IMR-90 (cell line): ENCODE data around the gene DNAJC17. TPM values are rescaled to one million over a fixed set of nuclear protein-coding genes. Genes with fewer than 3 reads are reported as not detected.
A peak's percentile ranks its signal among the peaks of the same experiment; 100 is the strongest.

Experiments
- ATAC-seq: fragments of 200-7000 bp; cut with Tn5 transposase; 2 replicates; pipeline ENCODE4 v1.9.1; 2020; ENCODE audit warnings: low read depth, mild to moderate bottlenecking, moderate library complexity
- BruUV-seq: library from RNA; stranded (reverse); fragments of 400-500 nt; replicated peaks from 2 replicates; lab custom pipeline; 2021; lab: Mats Ljungman, UMichigan
- CTCF ChIA-PET: fragments of 300-600 bp; formaldehyde crosslinking; extraction: SDS; loops from one replicate; lab custom pipeline; 2021; ENCODE audit warnings: antibody characterized with exemption; lab: Yijun Ruan, JAX
- POLR2A ChIA-PET: fragments of 300-600 bp; sonication (Branson Sonifier 250); formaldehyde crosslinking; loops from one replicate; lab custom pipeline; 2022; ENCODE audit warnings: antibody characterized with exemption; ENCODE audit not compliant: unreplicated experiment; lab: Charles Lee
- DNase-seq: peaks from one replicate; pipeline ENCODE4 v3.0.0; 2013
- H2AFZ ChIP-seq: replicated peaks from 2 replicates; pipeline ENCODE3; 2013; ENCODE audit warnings: low read length, mild to moderate bottlenecking; ENCODE audit not compliant: poor library complexity
- H2AK5ac ChIP-seq: 2 replicates; pipeline ENCODE4 v1.6.1; 2013; ENCODE audit warnings: low read depth, low read length, inconsistent platforms
- H2AK9ac ChIP-seq: replicated peaks from 2 replicates; pipeline ENCODE3; 2013; ENCODE audit warnings: mild to moderate bottlenecking, low read depth, low read length, moderate library complexity; ENCODE audit not compliant: poor library complexity
- H2BK120ac ChIP-seq: 2 replicates; pipeline ENCODE4 v1.6.1; 2013; ENCODE audit warnings: low read depth, low read length, inconsistent platforms
- H2BK15ac ChIP-seq: 3 replicates; pipeline ENCODE4 v1.6.1; 2013; ENCODE audit warnings: low read depth, low read length, inconsistent platforms
- H2BK20ac ChIP-seq: 2 replicates; pipeline ENCODE4 v1.6.1; 2013; ENCODE audit warnings: low read depth, mild to moderate bottlenecking, inconsistent platforms, low read length, moderate library complexity
- H2BK5ac ChIP-seq: 2 replicates; pipeline ENCODE4 v1.6.1; 2013; ENCODE audit warnings: mild to moderate bottlenecking, low read depth, low read length, inconsistent platforms; ENCODE audit not compliant: poor library complexity, severe bottlenecking
- H3K14ac ChIP-seq: replicated peaks from 2 replicates; pipeline ENCODE4 v1.6.1; 2013; ENCODE audit warnings: low read depth, low read length, inconsistent platforms
- H3K18ac ChIP-seq: 2 replicates; pipeline ENCODE4 v1.6.1; 2013; ENCODE audit warnings: low read depth, low read length, control low read depth
- H3K23ac ChIP-seq: 2 replicates; pipeline ENCODE4 v1.6.1; 2013; ENCODE audit warnings: low read depth, low read length, inconsistent platforms
- H3K27ac ChIP-seq: 2 replicates; pipeline ENCODE4 v1.5.1; 2013; ENCODE audit warnings: mild to moderate bottlenecking, control low read depth, low read length; ENCODE audit not compliant: insufficient read depth
- H3K27me3 ChIP-seq: 2 replicates; pipeline ENCODE4 v1.6.1; 2013; ENCODE audit warnings: low read length; ENCODE audit not compliant: control insufficient read depth, insufficient read depth
- H3K36me3 ChIP-seq: 2 replicates; pipeline ENCODE4 v1.6.1; 2013; ENCODE audit warnings: low read length, mixed read lengths; ENCODE audit not compliant: control insufficient read depth, insufficient read depth
- H3K4ac ChIP-seq: 2 replicates; pipeline ENCODE4 v1.6.1; 2013; ENCODE audit warnings: low read depth, low read length, inconsistent platforms
- H3K4me1 ChIP-seq: 2 replicates; pipeline ENCODE4 v1.6.1; 2013; ENCODE audit warnings: low read length, mixed read lengths; ENCODE audit not compliant: control insufficient read depth, insufficient read depth
- H3K4me2 ChIP-seq: 2 replicates; pipeline ENCODE4 v1.6.1; 2013; ENCODE audit warnings: low read depth, mild to moderate bottlenecking, control low read depth, low read length, moderate library complexity
- H3K4me3 ChIP-seq: 2 replicates; pipeline ENCODE4 v1.5.1; 2013; ENCODE audit warnings: low read depth, mild to moderate bottlenecking, control low read depth, low read length, moderate library complexity; ENCODE audit not compliant: insufficient read depth
- H3K56ac ChIP-seq: 2 replicates; pipeline ENCODE4 v1.6.1; 2013; ENCODE audit warnings: low read length, inconsistent platforms; ENCODE audit not compliant: insufficient read depth; ENCODE audit errors: extremely low read depth
- H3K79me1 ChIP-seq, 2 experiments: 2 replicates each; pipeline ENCODE4 v1.6.1; 2013; ENCODE audit warnings: low read length in 2 of 2, inconsistent platforms in 1 of 2, low read depth in 1 of 2
- H3K9ac ChIP-seq: 2 replicates; pipeline ENCODE4 v1.6.1; 2013; ENCODE audit warnings: low read depth, low read length, control low read depth
- H3K9me1 ChIP-seq: 2 replicates; pipeline ENCODE4 v1.6.1; 2013; ENCODE audit warnings: low read length, inconsistent platforms; ENCODE audit not compliant: insufficient read depth
- H3K9me3 ChIP-seq: 2 replicates; pipeline ENCODE4 v1.6.1; 2013; ENCODE audit warnings: low read length; ENCODE audit not compliant: control insufficient read depth, insufficient read depth
- H4K20me1 ChIP-seq: 2 replicates; pipeline ENCODE4 v1.6.1; 2013; ENCODE audit warnings: low read length, inconsistent platforms; ENCODE audit not compliant: insufficient read depth
- H4K5ac ChIP-seq: 2 replicates; pipeline ENCODE4 v1.6.1; 2013; ENCODE audit warnings: mild to moderate bottlenecking, low read depth, low read length, control low read depth
- H4K8ac ChIP-seq, 2 experiments: 2 replicates each; pipeline ENCODE4 v1.6.1; 2013; ENCODE audit warnings: low read depth in 2 of 2, low read length in 2 of 2, control low read depth in 1 of 2, inconsistent platforms in 1 of 2
- H4K91ac ChIP-seq: 2 replicates; pipeline ENCODE4 v1.6.1; 2013; ENCODE audit warnings: low read depth, low read length, inconsistent platforms; ENCODE audit not compliant: insufficient read depth
- BHLHE40 ChIP-seq: fragments of 150-350 bp; IDR thresholded peaks from 2 replicates; pipeline ENCODE4 v1.6.1; 2016; ENCODE audit warnings: mild to moderate bottlenecking, low read depth, low read length
- CEBPB ChIP-seq: IDR thresholded peaks from 2 replicates; pipeline ENCODE4 v1.6.1; 2012; ENCODE audit warnings: low read depth, low read length, improper control_type of control experiment
- CHD1 ChIP-seq: IDR thresholded peaks from 2 replicates; pipeline ENCODE4 v1.6.1; 2012; ENCODE audit warnings: low read depth, low read length, improper control_type of control experiment
- MAFK ChIP-seq: IDR thresholded peaks from 2 replicates; pipeline ENCODE4 v1.6.1; 2012; ENCODE audit warnings: low read depth, low read length, improper control_type of control experiment
- MAZ ChIP-seq: IDR thresholded peaks from 2 replicates; pipeline ENCODE4 v1.6.1; 2012; ENCODE audit warnings: low read depth, mild to moderate bottlenecking, low read length, improper control_type of control experiment, moderate library complexity, borderline replicate concordance
- MXI1 ChIP-seq: IDR thresholded peaks from 2 replicates; pipeline ENCODE4 v1.6.1; 2012; ENCODE audit warnings: low read depth, mild to moderate bottlenecking, low read length, moderate library complexity, borderline replicate concordance
- NFE2L2 ChIP-seq: fragments of 150-350 bp; IDR thresholded peaks from 2 replicates; pipeline ENCODE4 v1.6.1; 2016; ENCODE audit warnings: low read depth, mild to moderate bottlenecking, low read length
- POLR2A ChIP-seq: IDR thresholded peaks from 2 replicates; pipeline ENCODE4 v1.6.1; 2012; ENCODE audit warnings: mild to moderate bottlenecking, low read depth, low read length
- RAD21 ChIP-seq: IDR thresholded peaks from 2 replicates; pipeline ENCODE4 v1.6.1; 2012; ENCODE audit warnings: low read length, improper control_type of control experiment
- RCOR1 ChIP-seq: IDR thresholded peaks from 2 replicates; pipeline ENCODE4 v1.6.1; 2012; ENCODE audit warnings: mild to moderate bottlenecking, low read length, improper control_type of control experiment; ENCODE audit not compliant: insufficient replicate concordance
- RFX5 ChIP-seq: IDR thresholded peaks from 2 replicates; pipeline ENCODE4 v1.8.0; 2012; ENCODE audit warnings: low read depth, mild to moderate bottlenecking, low read length, moderate library complexity
- SMC3 ChIP-seq: fragments of 150-350 bp; IDR thresholded peaks from 2 replicates; pipeline ENCODE4 v1.6.1; 2016; ENCODE audit warnings: low read depth, mild to moderate bottlenecking, antibody characterized with exemption, low read length, moderate library complexity
- WGBS, 2 experiments: methylation state at CpG; one replicate each; pipeline versions ENCODE4 v1.1.5 to v1.1.7; 2013; ENCODE audit warnings: missing lambda C conversion rate in 2 of 2; ENCODE audit not compliant: insufficient read length in 1 of 2; ENCODE audit errors: extremely low coverage in 2 of 2; 5-methylcytosine and 5-hydroxymethylcytosine counted together
- dilution Hi-C: fragments of 300-500 bp; cut with HindIII; formaldehyde crosslinking; loops from one replicate; pipeline ENCODE4 v1.14.3; 2018; ENCODE audit warnings: low sequenced_read_pairs; ENCODE audit not compliant: unreplicated experiment
- in situ Hi-C: fragments of 300-500 bp; cut with MboI; formaldehyde crosslinking; loops from 3 replicates; pipeline ENCODE4 v1.14.3; 2019; ENCODE audit warnings: low sequenced_read_pairs, inconsistent platforms, mixed read lengths
- intact Hi-C: fragments of 100-400 bp; cut with micrococcal nuclease; formaldehyde crosslinking; loops from 2 replicates; pipeline ENCODE4 v1.10.0; 2022
- polyA plus RNA-seq, 3 experiments: library from polyadenylated mRNA; depleted of rRNA; stranded (reverse); fragments of >200 nt; gene quantifications; 2 replicates each; pipeline ENCODE4 v1.2.3, GENCODE V29; 2012; ENCODE audit warnings: low replicate concordance in 1 of 3
- total RNA-seq: library from RNA; depleted of rRNA; stranded (reverse); fragments of >200 nt; gene quantifications from 2 replicates; pipeline ENCODE4 v1.2.3, GENCODE V29; 2012
- TF ChIP-seq, protein P1 (sequence below): fragments of 150-350 bp; IDR thresholded peaks from 2 replicates; pipeline ENCODE4 v1.6.1; 2017; ENCODE audit warnings: mild to moderate bottlenecking, antibody characterized with exemption, low read length, low read depth
- TF ChIP-seq, protein P2 (sequence below): conservative IDR thresholded peaks from 2 replicates; pipeline ENCODE4 v1.5.1; 2012; ENCODE audit warnings: mild to moderate bottlenecking, low read depth, low read length, improper control_type of control experiment
- TF ChIP-seq, protein P3 (sequence below): fragments of 150-350 bp; IDR thresholded peaks from 2 replicates; pipeline ENCODE4 v1.6.1; 2016; ENCODE audit warnings: low read depth, mild to moderate bottlenecking, low read length, moderate library complexity, borderline replicate concordance

DNAJC17 gene
- total and polyA plus RNA-seq, 2 of the 4 experiments (the other 2 are of a cell fraction), result 58.6 to 107 TPM

DNA sequence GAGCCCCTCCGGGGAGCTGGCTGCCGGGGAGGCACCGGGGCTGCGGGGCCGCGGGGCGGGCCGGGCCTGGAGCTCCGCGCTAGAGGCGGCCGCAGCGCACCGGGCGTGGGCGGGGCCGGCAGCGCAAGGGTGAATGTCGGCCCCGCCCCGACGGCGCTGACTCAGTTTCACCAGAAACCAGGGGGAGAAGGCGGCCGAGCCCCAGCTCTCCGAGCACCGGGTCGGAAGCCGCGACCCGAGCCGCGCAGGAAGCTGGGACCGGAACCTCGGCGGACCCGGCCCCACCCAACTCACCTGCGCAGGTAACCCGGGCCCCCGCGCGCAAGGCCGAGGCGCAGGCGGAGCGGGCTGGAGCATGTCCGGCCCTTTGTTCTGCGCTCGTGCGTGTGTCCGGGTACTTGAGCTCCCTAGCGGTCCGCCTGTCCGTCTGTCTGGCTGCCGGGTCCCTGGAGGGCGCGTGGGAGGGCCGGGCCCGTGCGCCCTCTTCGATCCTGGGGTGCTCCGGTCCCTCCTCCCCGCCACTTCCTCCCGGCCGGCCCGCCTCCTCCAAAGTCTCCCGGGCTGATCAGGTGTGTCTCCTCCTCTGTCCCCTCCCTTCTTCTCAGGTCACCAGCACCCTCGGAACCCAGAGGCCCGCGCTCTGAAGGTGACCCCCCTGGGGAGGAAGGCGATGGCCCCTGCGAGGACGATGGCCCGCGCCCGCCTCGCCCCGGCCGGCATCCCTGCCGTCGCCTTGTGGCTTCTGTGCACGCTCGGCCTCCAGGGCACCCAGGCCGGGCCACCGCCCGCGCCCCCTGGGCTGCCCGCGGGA is 36.8 kb upstream of the DNAJC17 start, which contains the start of gene SPINT1:
Gene SPINT1, plus strand, starts transcription at position 164 of the 811 bp plus-strand sequence. Its CDS starts 507 bp downstream, at position 671.
- BruUV-seq, result no TSS peak
- DNase-seq (no peak), ATAC-seq (peak; percentile 64)
- H2BK120ac ChIP-seq, result no peak within 1 kb of the TSS
- no peak within 1 kb of the TSS for H4K5ac ChIP-seq
- no peaks in the 10 kb centered on the region for H3K36me3 ChIP-seq
- in situ Hi-C loops, result no loop called here
- H3K56ac ChIP-seq, result no peak within 1 kb of the TSS
- CTCF ChIA-PET, result no interaction called here
- H2BK5ac ChIP-seq, result no peak within 1 kb of the TSS
- no peak within 1 kb of the TSS for H3K27ac ChIP-seq
- no peaks in the 10 kb centered on the region for H3K9me3 ChIP-seq
- H3K4ac ChIP-seq, result no peak within 1 kb of the TSS
- H3K23ac ChIP-seq, result peak within 1 kb of the TSS; percentile 69
- no peak within 1 kb of the TSS for H3K14ac ChIP-seq
- dilution Hi-C loops, result no loop called here
- H3K9me1 ChIP-seq, result no peaks in the 10 kb centered on the region
- peak within 1 kb of the TSS; percentile 66 for H3K4me2 ChIP-seq
- no peak within 1 kb of the TSS for H2BK20ac ChIP-seq
- POLR2A ChIA-PET, result no interaction called here
- H3K79me1 ChIP-seq, result no peaks in the 10 kb centered on the region
- intact Hi-C loops, result loop anchor here (1.0 kb wide), 1 partner anchor 37 kb away; the partner anchor contains the start of genes DNAJC17 and ZFYVE19
- no peak within 1 kb of the TSS for H4K91ac ChIP-seq
- 0% methylated on average over 33 of the region's 89 CpGs; no CpG with 5 or more reads in 1 of the 2 experiments for WGBS, 2 experiments
- H3K9ac ChIP-seq, result no peak within 1 kb of the TSS
- peak within 1 kb of the TSS; percentile 26 for H3K4me3 ChIP-seq
- 0 out of 2 replicates have a peak, but pooled peaks cover 3% of the 10 kb centered on the region for H3K4me1 ChIP-seq
- H3K18ac ChIP-seq, result no peak within 1 kb of the TSS
- H4K20me1 ChIP-seq, result peaks cover 5% of the 10 kb centered on the region; the same call in 1 of the 2 replicates
- H4K8ac ChIP-seq, result no peak within 1 kb of the TSS
- peaks cover 38% of the 10 kb centered on the region for H3K27me3 ChIP-seq
- H2AK5ac ChIP-seq, result no peak within 1 kb of the TSS
- H2AK9ac ChIP-seq, result peak within 1 kb of the TSS; percentile 76
- peak within 1 kb of the TSS; percentile 86 for H2AFZ ChIP-seq
- no peak within 1 kb of the TSS for H2BK15ac ChIP-seq
- TF ChIP-seq CEBPB (no peak), POLR2A (no peak), MAZ (no peak), RCOR1 (no peak), NFE2L2 (no peak), MAFK (no peak), CHD1 (no peak), BHLHE40 (no peak), RAD21 (no peak), MXI1 (no peak), RFX5 (no peak), SMC3 (no peak)
- TF ChIP-seq, protein P1, sequence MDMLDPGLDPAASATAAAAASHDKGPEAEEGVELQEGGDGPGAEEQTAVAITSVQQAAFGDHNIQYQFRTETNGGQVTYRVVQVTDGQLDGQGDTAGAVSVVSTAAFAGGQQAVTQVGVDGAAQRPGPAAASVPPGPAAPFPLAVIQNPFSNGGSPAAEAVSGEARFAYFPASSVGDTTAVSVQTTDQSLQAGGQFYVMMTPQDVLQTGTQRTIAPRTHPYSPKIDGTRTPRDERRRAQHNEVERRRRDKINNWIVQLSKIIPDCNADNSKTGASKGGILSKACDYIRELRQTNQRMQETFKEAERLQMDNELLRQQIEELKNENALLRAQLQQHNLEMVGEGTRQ, result no peak
- TF ChIP-seq, protein P2, sequence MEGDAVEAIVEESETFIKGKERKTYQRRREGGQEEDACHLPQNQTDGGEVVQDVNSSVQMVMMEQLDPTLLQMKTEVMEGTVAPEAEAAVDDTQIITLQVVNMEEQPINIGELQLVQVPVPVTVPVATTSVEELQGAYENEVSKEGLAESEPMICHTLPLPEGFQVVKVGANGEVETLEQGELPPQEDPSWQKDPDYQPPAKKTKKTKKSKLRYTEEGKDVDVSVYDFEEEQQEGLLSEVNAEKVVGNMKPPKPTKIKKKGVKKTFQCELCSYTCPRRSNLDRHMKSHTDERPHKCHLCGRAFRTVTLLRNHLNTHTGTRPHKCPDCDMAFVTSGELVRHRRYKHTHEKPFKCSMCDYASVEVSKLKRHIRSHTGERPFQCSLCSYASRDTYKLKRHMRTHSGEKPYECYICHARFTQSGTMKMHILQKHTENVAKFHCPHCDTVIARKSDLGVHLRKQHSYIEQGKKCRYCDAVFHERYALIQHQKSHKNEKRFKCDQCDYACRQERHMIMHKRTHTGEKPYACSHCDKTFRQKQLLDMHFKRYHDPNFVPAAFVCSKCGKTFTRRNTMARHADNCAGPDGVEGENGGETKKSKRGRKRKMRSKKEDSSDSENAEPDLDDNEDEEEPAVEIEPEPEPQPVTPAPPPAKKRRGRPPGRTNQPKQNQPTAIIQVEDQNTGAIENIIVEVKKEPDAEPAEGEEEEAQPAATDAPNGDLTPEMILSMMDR, result no peak
- TF ChIP-seq, protein P3, sequence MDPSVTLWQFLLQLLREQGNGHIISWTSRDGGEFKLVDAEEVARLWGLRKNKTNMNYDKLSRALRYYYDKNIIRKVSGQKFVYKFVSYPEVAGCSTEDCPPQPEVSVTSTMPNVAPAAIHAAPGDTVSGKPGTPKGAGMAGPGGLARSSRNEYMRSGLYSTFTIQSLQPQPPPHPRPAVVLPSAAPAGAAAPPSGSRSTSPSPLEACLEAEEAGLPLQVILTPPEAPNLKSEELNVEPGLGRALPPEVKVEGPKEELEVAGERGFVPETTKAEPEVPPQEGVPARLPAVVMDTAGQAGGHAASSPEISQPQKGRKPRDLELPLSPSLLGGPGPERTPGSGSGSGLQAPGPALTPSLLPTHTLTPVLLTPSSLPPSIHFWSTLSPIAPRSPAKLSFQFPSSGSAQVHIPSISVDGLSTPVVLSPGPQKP, result no peak
